Right lobe of liver (tissue), 4 donors: ENCODE data around the gene PRRC2C.
"Not testable (repeated sequence)": the region's sequence is repeated elsewhere in the genome, so short reads cannot be mapped to it uniquely, and the experiment has no call there.

Source experiments
- CTCF ChIP-seq, 4 donors: fragments of 200-600 bp in 3 of 4; fragments of 450-650 bp in 1 of 4; IDR thresholded peaks; one replicate each; pipeline versions ENCODE4 v1.5.1 to v1.8.0; 2016 to 2022; ENCODE audit warnings: antibody characterized with exemption in 4 of 4, mild to moderate bottlenecking in 2 of 4
- POLR2A ChIP-seq: fragments of 450-650 bp; IDR thresholded peaks from one replicate; pipeline ENCODE4 v1.6.1; 2017; ENCODE audit warnings: antibody characterized with exemption, mild to moderate bottlenecking
- donor health status: DM: no; HTN: no; CAD: no.
- donor health status: DM: no; HTN: no; CAD: no.
- donor health status: DM: no; HTN: yes; CAD: no.

GRCh38 chr1:171615122-171615906 is 130.0 kb downstream of the PRRC2C start:
- not testable (repeated sequence) for TF ChIP-seq CTCF (IDR thresholded peaks at IDR 0.05); POLR2A
